Thyroid gland (tissue), 4 donors: ENCODE results near the gene TM9SF4. TPM values are rescaled to one million over a fixed set of nuclear protein-coding genes. Genes with fewer than 3 reads are reported as not detected.

Experiments used
- DNase-seq, 2 donors: peaks; one replicate each; pipeline ENCODE4 v3.0.0-alpha.2; 2019
- H3K27ac ChIP-seq, 3 donors: fragments of 200-600 bp; sonication (generic); 1 replicate in 2 of 3; 2 replicates in 1 of 3; pipeline ENCODE4 v1.5.1; 2016 to 2019; ENCODE audit warnings: mild to moderate bottlenecking in 1 of 3, moderate library complexity in 1 of 3
- H3K27me3 ChIP-seq: fragments of 200-600 bp; sonication (generic); one replicate; pipeline ENCODE4 v1.5.1; 2019
- H3K36me3 ChIP-seq, 2 donors: fragments of 200-600 bp; sonication (generic); one replicate each; pipeline ENCODE4 v1.5.1; 2016 to 2019
- H3K4me1 ChIP-seq, 2 donors: fragments of 200-600 bp; sonication (generic); one replicate each; pipeline ENCODE4 v1.5.1; 2017 to 2019
- H3K4me3 ChIP-seq, 3 donors: fragments of 200-600 bp; sonication (generic); replicated peaks in 1 of 3; 1 replicate in 2 of 3; 2 replicates in 1 of 3; pipeline ENCODE4 v1.5.1; 2016; ENCODE audit warnings: mild to moderate bottlenecking in 1 of 3
- H3K9me3 ChIP-seq: fragments of 200-600 bp; sonication (generic); one replicate; pipeline ENCODE4 v1.5.1; 2017
- CTCF ChIP-seq, 6 experiments: fragments of 200-600 bp in 3 of 6; fragments of 450-650 bp in 3 of 6; sonication (generic) in 3 of 6; IDR thresholded peaks; one replicate each; pipeline ENCODE4 v1.5.1; 2016 to 2019; ENCODE audit warnings: antibody characterized with exemption in 6 of 6, mild to moderate bottlenecking in 2 of 6, inconsistent platforms in 1 of 6, moderate library complexity in 1 of 6
- POLR2A ChIP-seq, 2 donors: fragments of 450-650 bp; IDR thresholded peaks; one replicate each; pipeline ENCODE4 v1.6.1; 2017; ENCODE audit warnings: antibody characterized with exemption in 2 of 2, mild to moderate bottlenecking in 2 of 2, moderate library complexity in 1 of 2
- WGBS, 2 donors: methylation state at CpG; one replicate each; pipeline ENCODE4 v1.1.5; 2017; 5-methylcytosine and 5-hydroxymethylcytosine counted together
- intact Hi-C: fragments of 100-400 bp; cut with DNase I; formaldehyde crosslinking; loops from one replicate; pipeline ENCODE4 v1.15.1; 2023
- total RNA-seq, 4 donors: library from RNA; depleted of rRNA; stranded (reverse); fragments of >200 nt; gene quantifications; one replicate each; pipeline ENCODE4 v1.2.3, GENCODE V29; 2016

The TM9SF4 gene
- total RNA-seq, 4 donors from 2014 or later, result 28.8 to 46.0 (median 38.0) TPM

- Histone ChIP-seq H3K36me3 (no peaks in the 10 kb centered on the region), H3K9me3 (no peaks in the 10 kb centered on the region), H3K4me1 (no peaks in the 10 kb centered on the region), H3K27me3 (no peaks in the 10 kb centered on the region), H3K4me3 (no peak overlapping the region), H3K27ac (no peak overlapping the region)
- TF ChIP-seq CTCF (IDR thresholded peaks at IDR 0.05), result no peak
- TF ChIP-seq POLR2A (IDR thresholded peaks at IDR 0.05), result no peak
- intact Hi-C loops, result no loop called here
- 52 to 62% methylated on average over 6 of the region's 6 CpGs for WGBS, 2 donors
- no peak for DNase-seq
Observed at GRCh38 chr20:32067234-32067821, 42.2 kb upstream of the TM9SF4 start.

- no peaks in the 10 kb centered on the region for H3K27me3 ChIP-seq
- H3K27ac ChIP-seq, result no peak overlapping the region
- no peak for TF ChIP-seq POLR2A (IDR thresholded peaks at IDR 0.05)
- TF ChIP-seq CTCF (IDR thresholded peaks at IDR 0.05), result no peak
- no peak overlapping the region for H3K4me3 ChIP-seq
- intact Hi-C loops, result no loop called here
- 96 to 98% methylated on average over 2 of the region's 2 CpGs for whole genome bisulfite sequencing, 2 donors
- no peaks in the 10 kb centered on the region for H3K36me3 ChIP-seq
- no peaks in the 10 kb centered on the region for H3K4me1 ChIP-seq
- DNase-seq, result no peak
- H3K9me3 ChIP-seq, result no peaks in the 10 kb centered on the region
Observed at GRCh38 chr20:32068174-32068573, 41.3 kb upstream of the TM9SF4 start.

- no peak for TF ChIP-seq CTCF (IDR thresholded peaks at IDR 0.05)
- no peak for TF ChIP-seq POLR2A (IDR thresholded peaks at IDR 0.05)
- H3K4me3 ChIP-seq, result no peak overlapping the region
- no peak for DNase-seq
- no peaks in the 10 kb centered on the region for H3K27me3 ChIP-seq
- H3K36me3 ChIP-seq, result no peaks in the 10 kb centered on the region
- no peaks in the 10 kb centered on the region for H3K9me3 ChIP-seq
- intact Hi-C loops, result no loop called here
- H3K27ac ChIP-seq, result no peak overlapping the region
- H3K4me1 ChIP-seq, result no peaks in the 10 kb centered on the region
Observed at GRCh38 chr20:32069711-32070110, 39.8 kb upstream of the TM9SF4 start.

GRCh38 chr20:32070282-32070681, 39.2 kb upstream of the TM9SF4 start:
- Histone ChIP-seq H3K4me1 (no peaks in the 10 kb centered on the region), H3K9me3 (no peaks in the 10 kb centered on the region), H3K27ac (no peak overlapping the region), H3K4me3 (no peak overlapping the region), H3K36me3 (no peaks in the 10 kb centered on the region), H3K27me3 (no peaks in the 10 kb centered on the region)
- DNase-seq, result no peak
- TF ChIP-seq CTCF (IDR thresholded peaks at IDR 0.05) (no peak), POLR2A (IDR thresholded peaks at IDR 0.05) (no peak)
- 82 to 90% methylated on average over 1 of the region's 1 CpG for WGBS, 2 donors
- intact Hi-C loops, result no loop called here

- Histone ChIP-seq H3K27ac (no peak overlapping the region), H3K4me1 (no peaks in the 10 kb centered on the region), H3K36me3 (no peaks in the 10 kb centered on the region), H3K4me3 (no peak overlapping the region), H3K27me3 (no peaks in the 10 kb centered on the region), H3K9me3 (no peaks in the 10 kb centered on the region)
- no peak for DNase-seq
- intact Hi-C loops, result no loop called here
- 49 to 50% methylated on average over 4 of the region's 4 CpGs for WGBS, 2 donors
- no peak for TF ChIP-seq POLR2A (IDR thresholded peaks at IDR 0.05)
- TF ChIP-seq CTCF (IDR thresholded peaks at IDR 0.05), result no peak
Observed at GRCh38 chr20:32070690-32071213, 38.8 kb upstream of the TM9SF4 start.
